ENCODE data around the gene CCDC33.

DNA sequence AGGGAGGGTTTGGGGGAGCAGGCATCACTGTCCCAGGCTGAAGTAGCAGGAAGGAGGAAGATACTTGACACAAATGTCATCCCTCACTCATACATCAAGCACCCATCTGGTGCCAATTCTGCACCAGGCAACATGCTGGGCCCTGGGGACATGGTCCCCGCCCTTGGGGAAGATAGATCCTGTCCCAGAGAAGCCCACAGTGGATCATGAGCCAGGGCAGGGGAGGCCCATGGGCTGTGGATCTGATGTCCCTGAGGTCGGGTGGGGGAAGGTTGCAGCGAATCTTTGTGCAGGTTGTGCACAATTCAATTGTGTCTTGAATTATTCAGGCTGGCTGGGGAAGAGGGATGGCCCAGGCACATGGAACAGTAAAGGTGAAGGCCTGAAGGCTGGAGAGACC, 6.4 kb upstream of the CCDC33 start:
- TF ChIP-seq POLR2A (IDR thresholded peaks at IDR 0.05), result no peak
- TF ChIP-seq, protein P1, sequence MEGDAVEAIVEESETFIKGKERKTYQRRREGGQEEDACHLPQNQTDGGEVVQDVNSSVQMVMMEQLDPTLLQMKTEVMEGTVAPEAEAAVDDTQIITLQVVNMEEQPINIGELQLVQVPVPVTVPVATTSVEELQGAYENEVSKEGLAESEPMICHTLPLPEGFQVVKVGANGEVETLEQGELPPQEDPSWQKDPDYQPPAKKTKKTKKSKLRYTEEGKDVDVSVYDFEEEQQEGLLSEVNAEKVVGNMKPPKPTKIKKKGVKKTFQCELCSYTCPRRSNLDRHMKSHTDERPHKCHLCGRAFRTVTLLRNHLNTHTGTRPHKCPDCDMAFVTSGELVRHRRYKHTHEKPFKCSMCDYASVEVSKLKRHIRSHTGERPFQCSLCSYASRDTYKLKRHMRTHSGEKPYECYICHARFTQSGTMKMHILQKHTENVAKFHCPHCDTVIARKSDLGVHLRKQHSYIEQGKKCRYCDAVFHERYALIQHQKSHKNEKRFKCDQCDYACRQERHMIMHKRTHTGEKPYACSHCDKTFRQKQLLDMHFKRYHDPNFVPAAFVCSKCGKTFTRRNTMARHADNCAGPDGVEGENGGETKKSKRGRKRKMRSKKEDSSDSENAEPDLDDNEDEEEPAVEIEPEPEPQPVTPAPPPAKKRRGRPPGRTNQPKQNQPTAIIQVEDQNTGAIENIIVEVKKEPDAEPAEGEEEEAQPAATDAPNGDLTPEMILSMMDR (IDR thresholded peaks at IDR 0.05), result no peak
